ENCODE results near the gene KRTAP4-11. TPM values are rescaled to one million over a fixed set of nuclear protein-coding genes. Genes with fewer than 3 reads are reported as not detected.

Gene KRTAP4-11
- total and polyA plus RNA-seq, 2 of the 4 experiments (the other 2 are of a cell fraction): not detected

DNA sequence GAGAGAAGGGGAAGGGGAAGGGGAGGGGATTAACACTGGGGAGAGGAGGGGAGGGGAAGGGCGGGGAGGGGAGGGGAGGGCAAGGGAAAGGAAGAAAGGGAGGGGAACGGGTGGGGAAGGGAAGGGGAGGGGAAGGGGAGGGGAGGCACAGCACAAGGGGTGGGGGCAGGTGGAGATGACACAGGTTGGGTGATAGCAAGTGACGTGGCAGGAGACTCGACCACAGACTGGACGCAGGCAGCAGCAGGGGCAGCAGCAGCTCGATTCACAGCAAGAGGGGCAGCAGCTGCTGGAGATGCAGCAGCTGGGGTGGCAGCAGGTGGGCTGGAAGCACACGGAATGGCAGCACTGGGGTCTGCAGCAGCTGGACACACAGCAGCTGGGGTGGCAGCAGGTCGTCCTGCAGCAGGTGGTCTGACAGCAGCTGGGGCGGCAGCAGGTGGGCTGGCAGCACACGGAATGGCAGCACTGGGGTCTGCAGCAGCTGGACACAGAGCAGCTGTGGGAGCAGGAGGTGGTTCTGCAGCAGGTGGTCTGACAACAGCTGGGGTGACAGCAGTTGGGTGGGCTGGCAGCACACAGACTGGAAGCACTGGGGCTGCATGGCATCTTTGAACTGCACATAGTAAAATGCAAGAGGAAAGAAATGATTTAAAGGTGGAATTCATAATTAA lies 16.4 kb downstream of the KRTAP4-11 start, which contains the start of gene KRTAP4-16:
TSS of gene KRTAP4-16 (minus strand) at position 624 of the 674 bp plus-strand sequence. CDS start at position 624, 0 bp downstream.
- no peak for DNase-seq
- Histone ChIP-seq H4K91ac (ENCODE audit: insufficient read depth, low read depth, low read length) (peak within 1 kb of the TSS; percentile 94), H4K5ac (ENCODE audit: low read depth, low read length) (no peak within 1 kb of the TSS; the same call in 1 of the 2 replicates), H3K9ac (ENCODE audit: low read depth, low read length) (no peak within 1 kb of the TSS), H2BK20ac (ENCODE audit: low read depth, low read length) (peak within 1 kb of the TSS; percentile 67), H3K18ac (ENCODE audit: low read depth, low read length) (peak within 1 kb of the TSS; percentile 2; the same call in 1 of the 2 replicates), H3K79me1 (ENCODE audit: low read depth in 1 of 2, low read length in 2 of 2) (no peaks in the 10 kb centered on the region), H2AK5ac (ENCODE audit: low read depth, low read length) (peak within 1 kb of the TSS; percentile 93), H2AFZ (replicated peaks; ENCODE audit: low read length, poor library complexity) (no peak within 1 kb of the TSS), H2BK15ac (ENCODE audit: low read depth, low read length) (peak within 1 kb of the TSS; percentile 34; the same call in 2 of the 3 replicates), H2BK5ac (ENCODE audit: low read depth, low read length, poor library complexity, severe bottlenecking) (peak within 1 kb of the TSS; percentile 84), H4K20me1 (ENCODE audit: insufficient read depth, low read length) (no peaks in the 10 kb centered on the region), H3K23ac (ENCODE audit: low read depth, low read length) (peak within 1 kb of the TSS; percentile 85), H4K8ac (ENCODE audit: low read depth in 2 of 2, low read length in 2 of 2) (peak within 1 kb of the TSS; percentile 43 to 90; a peak in 3 of 4 replicates), H3K4ac (ENCODE audit: low read depth, low read length) (peak within 1 kb of the TSS; percentile 95), H3K27me3 (ENCODE audit: control insufficient read depth, insufficient read depth, low read length) (no peaks in the 10 kb centered on the region), H3K9me3 (ENCODE audit: control insufficient read depth, insufficient read depth, low read length) (no peaks in the 10 kb centered on the region), H3K27ac (ENCODE audit: insufficient read depth, low read length) (peak within 1 kb of the TSS; percentile 32; the same call in 1 of the 2 replicates), H3K9me1 (ENCODE audit: insufficient read depth, low read length) (peaks cover 6% of the 10 kb centered on the region), H3K4me1 (ENCODE audit: control insufficient read depth, insufficient read depth, low read length) (peaks cover 4% of the 10 kb centered on the region; the same call in 1 of the 2 replicates), H3K4me2 (ENCODE audit: low read depth, low read length) (no peak within 1 kb of the TSS), H3K4me3 (ENCODE audit: insufficient read depth, low read depth, low read length) (no peak within 1 kb of the TSS), H2AK9ac (replicated peaks; ENCODE audit: low read depth, low read length, poor library complexity) (no peak within 1 kb of the TSS), H3K14ac (replicated peaks; ENCODE audit: low read depth, low read length) (peak within 1 kb of the TSS; percentile 96), H3K56ac (ENCODE audit: extremely low read depth, insufficient read depth, low read length) (no peak within 1 kb of the TSS), H3K36me3 (ENCODE audit: control insufficient read depth, insufficient read depth, low read length) (no peaks in the 10 kb centered on the region), H2BK120ac (ENCODE audit: low read depth, low read length) (peak within 1 kb of the TSS; percentile 99)
- CTCF ChIA-PET: no interaction called here
- no peak for ATAC-seq (ENCODE audit: low read depth)
- intact Hi-C loops (cut with micrococcal nuclease): no loop called here
- no TSS peak for BruUV-seq (replicated peaks)
- POLR2A ChIA-PET (ENCODE audit: unreplicated experiment): no interaction called here
- dilution Hi-C loops (cut with HindIII; ENCODE audit: low sequenced_read_pairs, unreplicated experiment): no loop called here
- TF ChIP-seq RAD21 (IDR thresholded peaks at IDR 0.05; ENCODE audit: low read length) (no peak), MXI1 (IDR thresholded peaks at IDR 0.05; ENCODE audit: borderline replicate concordance, low read depth, low read length) (no peak), CEBPB (IDR thresholded peaks at IDR 0.05; ENCODE audit: low read depth, low read length) (no peak), SMC3 (IDR thresholded peaks at IDR 0.05; ENCODE audit: low read depth, low read length) (no peak), RFX5 (IDR thresholded peaks at IDR 0.05; ENCODE audit: low read depth, low read length) (no peak), FOS (IDR thresholded peaks at IDR 0.05; ENCODE audit: low read depth, low read length) (no peak), MAFK (IDR thresholded peaks at IDR 0.05; ENCODE audit: low read depth, low read length) (no peak), NFE2L2 (IDR thresholded peaks at IDR 0.05; ENCODE audit: low read depth, low read length) (no peak), BHLHE40 (IDR thresholded peaks at IDR 0.05; ENCODE audit: low read depth, low read length) (no peak), POLR2A (IDR thresholded peaks at IDR 0.05; ENCODE audit: low read depth, low read length) (no peak), CTCF (conservative IDR thresholded peaks at IDR 0.05; ENCODE audit: low read depth, low read length) (no peak), RCOR1 (IDR thresholded peaks at IDR 0.05; ENCODE audit: insufficient replicate concordance, low read length) (no peak), USF2 (IDR thresholded peaks at IDR 0.05; ENCODE audit: low read depth, low read length) (no peak), MAZ (IDR thresholded peaks at IDR 0.05; ENCODE audit: borderline replicate concordance, low read depth, low read length) (no peak)
- TF ChIP-seq, protein P1, sequence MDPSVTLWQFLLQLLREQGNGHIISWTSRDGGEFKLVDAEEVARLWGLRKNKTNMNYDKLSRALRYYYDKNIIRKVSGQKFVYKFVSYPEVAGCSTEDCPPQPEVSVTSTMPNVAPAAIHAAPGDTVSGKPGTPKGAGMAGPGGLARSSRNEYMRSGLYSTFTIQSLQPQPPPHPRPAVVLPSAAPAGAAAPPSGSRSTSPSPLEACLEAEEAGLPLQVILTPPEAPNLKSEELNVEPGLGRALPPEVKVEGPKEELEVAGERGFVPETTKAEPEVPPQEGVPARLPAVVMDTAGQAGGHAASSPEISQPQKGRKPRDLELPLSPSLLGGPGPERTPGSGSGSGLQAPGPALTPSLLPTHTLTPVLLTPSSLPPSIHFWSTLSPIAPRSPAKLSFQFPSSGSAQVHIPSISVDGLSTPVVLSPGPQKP (IDR thresholded peaks at IDR 0.05; ENCODE audit: borderline replicate concordance, low read depth, low read length): no peak
- 62% methylated on average over 6 of the region's 10 CpGs; no CpG with 5 or more reads in 1 of the 2 experiments for WGBS, 2 experiments (ENCODE audit: extremely low coverage in 2 of 2, insufficient read length in 1 of 2)
- in situ Hi-C loops (cut with MboI; ENCODE audit: low sequenced_read_pairs): no loop called here

Measured in IMR-90 (cell line).